Glutamatergic neuron (in vitro differentiated cells): ENCODE data around the gene DDHD1. TPM values are rescaled to one million over a fixed set of nuclear protein-coding genes. Genes with fewer than 3 reads are reported as not detected.

Experiments used
- DNase-seq: peaks from one replicate; pipeline ENCODE4 v3.0.0; 2022
- H3K27ac Mint-ChIP-seq: one replicate; pipeline ENCODE4 v1.8.0; 2020; ENCODE audit warnings: mild to moderate bottlenecking, mixed read lengths, inconsistent platforms; ENCODE audit not compliant: unreplicated experiment
- H3K27me3 Mint-ChIP-seq: one replicate; pipeline ENCODE4 v1.8.0; 2020; ENCODE audit warnings: mild to moderate bottlenecking, moderate library complexity, mixed read lengths, inconsistent platforms; ENCODE audit not compliant: unreplicated experiment
- H3K36me3 Mint-ChIP-seq: one replicate; pipeline ENCODE4 v1.8.0; 2020; ENCODE audit warnings: mild to moderate bottlenecking, mixed read lengths, inconsistent platforms; ENCODE audit not compliant: unreplicated experiment
- H3K4me1 Mint-ChIP-seq: one replicate; pipeline ENCODE4 v1.8.0; 2020; ENCODE audit warnings: mild to moderate bottlenecking, low read depth, mixed read lengths, inconsistent platforms; ENCODE audit not compliant: unreplicated experiment
- H3K4me3 Mint-ChIP-seq: one replicate; pipeline ENCODE4 v1.8.0; 2020; ENCODE audit warnings: mild to moderate bottlenecking, mixed read lengths, inconsistent platforms; ENCODE audit not compliant: unreplicated experiment
- H3K9me3 Mint-ChIP-seq: one replicate; pipeline ENCODE4 v1.8.0; 2020; ENCODE audit warnings: mild to moderate bottlenecking, moderate library complexity, mixed read lengths, inconsistent platforms; ENCODE audit not compliant: unreplicated experiment
- total RNA-seq: library from RNA; stranded (reverse); fragmentation: NEBNext Ultra II Directional; extraction: Animal tissue kit (Norgen Biotek cat#: 25700); gene quantifications from one replicate; pipeline ENCODE4 v1.2.1, GENCODE V29; 2021; ENCODE audit not compliant: unreplicated experiment
- TF ChIP-seq, protein P1 (sequence below): fragments of 200-600 bp; sonication (generic); IDR thresholded peaks from one replicate; pipeline ENCODE4 v1.5.0; 2021; ENCODE audit not compliant: partially characterized antibody, unreplicated experiment

Gene DDHD1
- total RNA-seq, 1 donor from 2014 or later: 38.1 TPM

DNA sequence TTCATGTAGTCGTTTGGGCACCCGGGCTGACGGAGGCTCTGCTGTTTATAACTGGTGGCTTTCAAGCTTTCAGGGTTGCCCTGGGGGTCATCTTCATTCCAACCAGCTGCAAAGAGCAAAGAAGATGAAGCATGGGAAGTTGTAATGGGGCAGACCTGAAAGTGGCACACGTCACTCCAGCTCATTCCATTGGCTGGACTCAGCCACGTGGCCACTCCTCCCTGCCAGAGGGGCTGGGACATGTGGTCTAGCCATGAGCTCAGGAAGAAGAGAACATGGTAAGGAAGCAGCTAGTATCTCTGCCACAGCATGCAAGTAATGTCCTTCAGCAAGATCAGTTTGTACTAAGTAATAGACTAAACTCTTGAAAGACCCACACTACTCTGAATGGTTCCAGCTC, 150.5 kb downstream of the DDHD1 start:
- Mint-ChIP-seq H3K27me3 (no peaks in the 10 kb centered on the region), H3K4me1 (no peaks in the 10 kb centered on the region), H3K36me3 (no peaks in the 10 kb centered on the region), H3K4me3 (no peak overlapping the region), H3K9me3 (no peaks in the 10 kb centered on the region), H3K27ac (no peak overlapping the region)
- DNase-seq: no peak
- TF ChIP-seq, protein P1, sequence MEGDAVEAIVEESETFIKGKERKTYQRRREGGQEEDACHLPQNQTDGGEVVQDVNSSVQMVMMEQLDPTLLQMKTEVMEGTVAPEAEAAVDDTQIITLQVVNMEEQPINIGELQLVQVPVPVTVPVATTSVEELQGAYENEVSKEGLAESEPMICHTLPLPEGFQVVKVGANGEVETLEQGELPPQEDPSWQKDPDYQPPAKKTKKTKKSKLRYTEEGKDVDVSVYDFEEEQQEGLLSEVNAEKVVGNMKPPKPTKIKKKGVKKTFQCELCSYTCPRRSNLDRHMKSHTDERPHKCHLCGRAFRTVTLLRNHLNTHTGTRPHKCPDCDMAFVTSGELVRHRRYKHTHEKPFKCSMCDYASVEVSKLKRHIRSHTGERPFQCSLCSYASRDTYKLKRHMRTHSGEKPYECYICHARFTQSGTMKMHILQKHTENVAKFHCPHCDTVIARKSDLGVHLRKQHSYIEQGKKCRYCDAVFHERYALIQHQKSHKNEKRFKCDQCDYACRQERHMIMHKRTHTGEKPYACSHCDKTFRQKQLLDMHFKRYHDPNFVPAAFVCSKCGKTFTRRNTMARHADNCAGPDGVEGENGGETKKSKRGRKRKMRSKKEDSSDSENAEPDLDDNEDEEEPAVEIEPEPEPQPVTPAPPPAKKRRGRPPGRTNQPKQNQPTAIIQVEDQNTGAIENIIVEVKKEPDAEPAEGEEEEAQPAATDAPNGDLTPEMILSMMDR: no peak

GRCh38 chr14:53001787-53002378, 151.2 kb downstream of the DDHD1 start:
- no peaks in the 10 kb centered on the region for H3K27me3 Mint-ChIP-seq
- no peak overlapping the region for H3K27ac Mint-ChIP-seq
- TF ChIP-seq, protein P1: no peak

DNA sequence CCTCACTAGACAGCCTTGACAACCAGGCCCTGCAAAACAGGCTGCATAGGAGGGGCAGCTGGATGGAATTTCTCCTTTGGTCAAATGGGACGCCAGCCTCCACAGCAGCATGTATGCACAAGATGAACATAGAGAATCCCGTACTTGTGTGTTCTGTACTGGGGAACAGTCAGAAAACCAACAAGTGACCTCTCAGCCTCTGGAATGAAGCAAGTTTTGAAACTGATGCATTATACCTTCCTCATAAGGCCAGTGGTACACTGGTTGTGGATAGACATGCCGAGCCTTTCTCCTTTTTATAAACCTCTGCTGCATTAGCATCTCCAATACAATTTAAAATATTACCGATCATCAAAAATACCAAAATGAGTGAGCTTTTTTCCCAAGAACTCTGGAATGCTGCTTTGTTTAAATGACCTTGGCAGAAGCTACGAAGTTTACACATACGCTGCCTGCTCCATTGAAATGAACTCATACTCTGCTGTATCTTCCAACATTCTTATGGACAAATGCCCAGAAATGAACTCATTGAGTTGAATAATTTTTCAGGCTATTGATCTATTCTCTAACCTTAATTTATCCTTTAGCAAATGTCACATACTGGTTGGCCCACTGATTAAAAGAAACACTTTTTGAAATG, 154.6 kb downstream of the DDHD1 start:
- TF ChIP-seq, protein P1: no peak
- no peaks in the 10 kb centered on the region for H3K27me3 Mint-ChIP-seq
- no peaks in the 10 kb centered on the region for H3K36me3 Mint-ChIP-seq
- no peak overlapping the region for H3K4me3 Mint-ChIP-seq
- no peaks in the 10 kb centered on the region for H3K9me3 Mint-ChIP-seq
- DNase-seq: no peak
- no peaks in the 10 kb centered on the region for H3K4me1 Mint-ChIP-seq
- H3K27ac Mint-ChIP-seq: no peak overlapping the region

More at GRCh38 chr14:53001787-53002378, 151.2 kb downstream of the DDHD1 start:
- no peaks in the 10 kb centered on the region for H3K4me1 Mint-ChIP-seq
- no peak overlapping the region for H3K4me3 Mint-ChIP-seq
- DNase-seq: no peak
- H3K9me3 Mint-ChIP-seq: no peaks in the 10 kb centered on the region
- no peaks in the 10 kb centered on the region for H3K36me3 Mint-ChIP-seq

GRCh38 chr14:52996493-52996892, 156.6 kb downstream of the DDHD1 start:
- no peak overlapping the region for H3K27ac Mint-ChIP-seq
- no peaks in the 10 kb centered on the region for H3K27me3 Mint-ChIP-seq
- H3K9me3 Mint-ChIP-seq: no peaks in the 10 kb centered on the region
- H3K36me3 Mint-ChIP-seq: peaks cover 5% of the 10 kb centered on the region
- no peak for DNase-seq
- TF ChIP-seq, protein P1: no peak
- no peaks in the 10 kb centered on the region for H3K4me1 Mint-ChIP-seq
- H3K4me3 Mint-ChIP-seq: no peak overlapping the region

- H3K36me3 Mint-ChIP-seq: peaks cover 5% of the 10 kb centered on the region
- no peak overlapping the region for H3K27ac Mint-ChIP-seq
- DNase-seq: no peak
- TF ChIP-seq, protein P1: no peak
- no peak overlapping the region for H3K4me3 Mint-ChIP-seq
- H3K4me1 Mint-ChIP-seq: no peaks in the 10 kb centered on the region
- no peaks in the 10 kb centered on the region for H3K9me3 Mint-ChIP-seq
- H3K27me3 Mint-ChIP-seq: no peaks in the 10 kb centered on the region
These were observed 157.1 kb downstream of the DDHD1 start for GRCh38 chr14:52995998-52996397.
